Measurements from ENCODE around the gene A1BG.
A peak's percentile ranks its signal among the peaks of the same experiment; 100 is the strongest.

Gene A1BG

GRCh38 chr19:58352760-58353671, at the start of gene A1BG:
TSS of gene A1BG (minus strand) at chr19:58353492. CDS start at chr19:58353437, 55 bp downstream.
- H3K9ac ChIP-seq = no peak within 1 kb of the TSS
- H4K20me1 ChIP-seq = peaks cover 51% of the 10 kb centered on the region

GRCh38 chr19:58401840-58402421, 48.6 kb upstream of the A1BG start:
- Histone ChIP-seq H3K9ac (peak overlapping the region; percentile 78), H3K4me1 (peaks cover 25% of the 10 kb centered on the region), H3K4me2 (peak overlapping the region; percentile 81), H3K4me3 (peak overlapping the region; percentile 77), H4K20me1 (no peaks in the 10 kb centered on the region), H3K9me3 (no peaks in the 10 kb centered on the region), H3K27ac (peak overlapping the region; percentile 53), H3K36me3 (0 out of 2 replicates have a peak, but pooled peaks cover 3% of the 10 kb centered on the region), H3K27me3 (no peaks in the 10 kb centered on the region)
- TF ChIP-seq Cebpa-rat (IDR thresholded peaks at IDR 0.05) = no peak

More at GRCh38 chr19:58352760-58353671, at the start of gene A1BG:
- Histone ChIP-seq H3K27me3 (peaks cover 31% of the 10 kb centered on the region), H3K4me3 (no peak within 1 kb of the TSS), H3K4me2 (no peak within 1 kb of the TSS), H3K4me1 (peaks cover 70% of the 10 kb centered on the region), H3K9me3 (no peaks in the 10 kb centered on the region), H3K27ac (no peak within 1 kb of the TSS), H3K36me3 (peaks cover 32% of the 10 kb centered on the region)
- TF ChIP-seq Cebpa-rat (IDR thresholded peaks at IDR 0.05) = no peak

GRCh38 chr19:58400916-58401839, 47.9 kb upstream of the A1BG start:
- TF ChIP-seq Cebpa-rat (IDR thresholded peaks at IDR 0.05) = no peak
- Histone ChIP-seq H3K4me2 (peak overlapping the region; percentile 86), H3K36me3 (peaks cover 6% of the 10 kb centered on the region; the same call in 1 of the 2 replicates), H3K9ac (peak overlapping the region; percentile 78), H3K4me1 (peaks cover 19% of the 10 kb centered on the region), H3K27me3 (peaks cover 1% of the 10 kb centered on the region; the same call in 1 of the 2 replicates), H3K27ac (peak overlapping the region; percentile 53), H3K4me3 (peak overlapping the region; percentile 77), H3K9me3 (no peaks in the 10 kb centered on the region), H4K20me1 (0 out of 2 replicates have a peak, but pooled peaks cover under 1% of the 10 kb centered on the region)

DNA sequence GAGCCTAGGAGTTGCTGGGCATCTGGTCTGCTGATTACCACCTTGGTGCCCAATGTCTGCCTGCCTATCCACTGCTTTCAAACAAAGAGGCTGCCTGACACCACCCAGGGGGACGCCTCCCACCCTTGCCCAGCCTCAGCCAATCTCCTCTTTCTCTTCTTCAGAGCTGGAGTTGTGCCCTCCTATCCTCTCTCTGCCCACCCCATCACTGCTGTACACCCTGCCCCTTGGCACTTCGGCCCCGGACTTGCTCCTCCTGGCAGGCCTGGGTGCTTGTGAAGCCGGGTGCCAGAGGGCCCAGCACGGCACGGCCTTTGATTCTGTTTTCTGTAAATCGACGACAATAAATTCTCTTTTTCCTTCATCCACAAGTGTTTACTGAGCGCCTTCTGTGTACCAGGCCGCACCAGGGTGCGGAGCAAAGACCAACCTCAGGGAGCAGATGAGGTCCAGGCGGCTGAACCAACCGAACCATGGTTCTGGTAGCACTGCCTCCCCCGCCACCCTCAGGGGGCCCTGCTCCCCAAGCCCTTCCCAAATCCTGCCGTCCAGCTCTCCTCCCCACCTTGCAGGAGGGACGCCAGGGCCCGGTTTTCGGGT, 47.1 kb upstream of the A1BG start:
- H3K27ac ChIP-seq = 0 out of 2 replicates have a peak overlapping the region, but pooled peaks have one; percentile 46
- peak overlapping the region; percentile 44 for H3K4me3 ChIP-seq
- H4K20me1 ChIP-seq = peaks cover 8% of the 10 kb centered on the region
- H3K36me3 ChIP-seq = peaks cover 14% of the 10 kb centered on the region
- no peak overlapping the region for H3K9ac ChIP-seq
- H3K4me1 ChIP-seq = peaks cover 19% of the 10 kb centered on the region
- H3K4me2 ChIP-seq = peak overlapping the region; percentile 86
- H3K9me3 ChIP-seq = no peaks in the 10 kb centered on the region
- peaks cover 8% of the 10 kb centered on the region for H3K27me3 ChIP-seq
- TF ChIP-seq Cebpa-rat (IDR thresholded peaks at IDR 0.05) = no peak

GRCh38 chr19:58399903-58400302, 46.6 kb upstream of the A1BG start:
- Histone ChIP-seq H3K9me3 (no peaks in the 10 kb centered on the region), H4K20me1 (peaks cover 13% of the 10 kb centered on the region), H3K27ac (no peak overlapping the region), H3K36me3 (peaks cover 19% of the 10 kb centered on the region), H3K4me2 (no peak overlapping the region), H3K9ac (no peak overlapping the region), H3K4me3 (no peak overlapping the region), H3K4me1 (peaks cover 19% of the 10 kb centered on the region), H3K27me3 (peaks cover 8% of the 10 kb centered on the region)
- no peak for TF ChIP-seq Cebpa-rat (IDR thresholded peaks at IDR 0.05)

GRCh38 chr19:58398545-58398944, 45.3 kb upstream of the A1BG start:
- Histone ChIP-seq H3K4me3 (no peak overlapping the region), H3K4me1 (peaks cover 19% of the 10 kb centered on the region), H4K20me1 (peaks cover 26% of the 10 kb centered on the region), H3K27me3 (peaks cover 8% of the 10 kb centered on the region), H3K9me3 (no peaks in the 10 kb centered on the region), H3K9ac (no peak overlapping the region), H3K4me2 (no peak overlapping the region), H3K36me3 (peaks cover 33% of the 10 kb centered on the region), H3K27ac (no peak overlapping the region)
- TF ChIP-seq Cebpa-rat (IDR thresholded peaks at IDR 0.05) = no peak

GRCh38 chr19:58398087-58398486, 44.8 kb upstream of the A1BG start:
- TF ChIP-seq Cebpa-rat (IDR thresholded peaks at IDR 0.05) = no peak
- Histone ChIP-seq H3K4me3 (no peak overlapping the region), H3K4me1 (peaks cover 19% of the 10 kb centered on the region), H3K27ac (no peak overlapping the region), H3K9ac (no peak overlapping the region), H3K36me3 (peaks cover 37% of the 10 kb centered on the region), H4K20me1 (peaks cover 31% of the 10 kb centered on the region), H3K27me3 (peaks cover 8% of the 10 kb centered on the region), H3K9me3 (no peaks in the 10 kb centered on the region), H3K4me2 (no peak overlapping the region)

- Histone ChIP-seq H3K4me2 (no peak overlapping the region), H3K27me3 (peaks cover 8% of the 10 kb centered on the region), H3K27ac (no peak overlapping the region), H3K36me3 (peaks cover 42% of the 10 kb centered on the region), H3K4me1 (peaks cover 19% of the 10 kb centered on the region), H3K9ac (no peak overlapping the region), H4K20me1 (peaks cover 36% of the 10 kb centered on the region), H3K9me3 (no peaks in the 10 kb centered on the region), H3K4me3 (no peak overlapping the region)
- TF ChIP-seq Cebpa-rat (IDR thresholded peaks at IDR 0.05) = no peak
Observed at GRCh38 chr19:58397533-58398037, 44.3 kb upstream of the A1BG start.
